GM19023 (cell line): ENCODE measurements around the gene AKR1C3.
"Not testable (repeated sequence)": the region's sequence is repeated elsewhere in the genome, so short reads cannot be mapped to it uniquely, and the experiment has no call there.

ENCODE experiments used
- ATAC-seq: cut with Tn5 transposase; IDR thresholded peaks from one replicate; pipeline ENCODE4 v1.9.1; 2021; ENCODE audit warnings: mild to moderate bottlenecking, moderate library complexity; ENCODE audit not compliant: unreplicated experiment

Gene AKR1C3

GRCh38 chr10:5094265-5095205 is at the start of gene AKR1C3:
Gene AKR1C3 (plus strand): TSS chr10:5094414. CDS start chr10:5094445, 31 bp downstream.
- ATAC-seq = no peak

- ATAC-seq = no peak
Measured at GRCh38 chr10:5045095-5045494, 49.1 kb upstream of the AKR1C3 start.

- no peak for ATAC-seq
Measured at GRCh38 chr10:5046410-5046809, 47.8 kb upstream of the AKR1C3 start.

- ATAC-seq = not testable (repeated sequence)
Measured at GRCh38 chr10:5047055-5047454, 47.2 kb upstream of the AKR1C3 start.

GRCh38 chr10:5047912-5048628 is 46.1 kb upstream of the AKR1C3 start:
- ATAC-seq = no peak

GRCh38 chr10:5052951-5053500 is 41.2 kb upstream of the AKR1C3 start:
- not testable (repeated sequence) for ATAC-seq

GRCh38 chr10:5054831-5055230 is 39.4 kb upstream of the AKR1C3 start:
- ATAC-seq = not testable (repeated sequence)

GRCh38 chr10:5059267-5059666 is 34.9 kb upstream of the AKR1C3 start:
- not testable (repeated sequence) for ATAC-seq

- ATAC-seq = not testable (repeated sequence)
Measured at GRCh38 chr10:5060791-5061190, 33.4 kb upstream of the AKR1C3 start.

GRCh38 chr10:5064656-5065055 is 29.6 kb upstream of the AKR1C3 start:
- no peak for ATAC-seq

- no peak for ATAC-seq
Measured at GRCh38 chr10:5068274-5068984, 25.8 kb upstream of the AKR1C3 start.

- ATAC-seq = no peak
Measured at GRCh38 chr10:5070648-5071410, 23.4 kb upstream of the AKR1C3 start.

GRCh38 chr10:5071411-5072198 is 22.6 kb upstream of the AKR1C3 start:
- no peak for ATAC-seq

GRCh38 chr10:5073659-5074058 is 20.6 kb upstream of the AKR1C3 start:
- ATAC-seq = no peak

- ATAC-seq = no peak
Measured at GRCh38 chr10:5076615-5077014, 17.6 kb upstream of the AKR1C3 start.

GRCh38 chr10:5078547-5079180 is 15.6 kb upstream of the AKR1C3 start:
- no peak for ATAC-seq

GRCh38 chr10:5079306-5079830 is 14.8 kb upstream of the AKR1C3 start:
- no peak for ATAC-seq

- no peak for ATAC-seq
Measured at GRCh38 chr10:5079836-5080235, 14.4 kb upstream of the AKR1C3 start.

- no peak for ATAC-seq
Measured at GRCh38 chr10:5081091-5081490, 13.1 kb upstream of the AKR1C3 start.
